DMS153 treated with DMSO at 0.1 percent for 48 hours (cell line): Measurements from ENCODE around the gene NEGR1.

Source experiments
- DNase-seq: peaks from one replicate; lab custom pipeline; 2025; ENCODE audit not compliant: unreplicated experiment; lab: John Stamatoyannopoulos, UW

The NEGR1 gene

GRCh38 chr1:71717186-71717585 lies 565.2 kb downstream of the NEGR1 start:
- no peak for DNase-seq

GRCh38 chr1:71711456-71711855 lies 570.9 kb downstream of the NEGR1 start:
- no peak for DNase-seq

GRCh38 chr1:71706029-71706671 lies 576.2 kb downstream of the NEGR1 start:
- DNase-seq: no peak

- no peak for DNase-seq
Measured at GRCh38 chr1:71698186-71698585, 584.2 kb downstream of the NEGR1 start.

- DNase-seq: no peak
Measured at GRCh38 chr1:71695821-71696220, 586.5 kb downstream of the NEGR1 start.

- no peak for DNase-seq
Measured at GRCh38 chr1:71695084-71695483, 587.3 kb downstream of the NEGR1 start.

- DNase-seq: no peak
Measured at GRCh38 chr1:71693581-71693980, 588.8 kb downstream of the NEGR1 start.

- DNase-seq: no peak
Measured at GRCh38 chr1:71689635-71690034, 592.7 kb downstream of the NEGR1 start.

GRCh38 chr1:71687376-71687775 lies 595.0 kb downstream of the NEGR1 start:
- no peak for DNase-seq

GRCh38 chr1:71676979-71677925 lies 605.1 kb downstream of the NEGR1 start:
- DNase-seq: no peak

GRCh38 chr1:71668065-71668464 lies 614.3 kb downstream of the NEGR1 start:
- DNase-seq: peak; percentile 67

GRCh38 chr1:71667216-71667615 lies 615.1 kb downstream of the NEGR1 start:
- DNase-seq: peak; percentile 69

GRCh38 chr1:71666609-71667008 lies 615.7 kb downstream of the NEGR1 start:
- no peak for DNase-seq

GRCh38 chr1:71660411-71660810 lies 621.9 kb downstream of the NEGR1 start:
- no peak for DNase-seq

- DNase-seq: no peak
Measured at GRCh38 chr1:71657891-71658679, 624.3 kb downstream of the NEGR1 start.

- no peak for DNase-seq
Measured at GRCh38 chr1:71656902-71657301, 625.4 kb downstream of the NEGR1 start.

GRCh38 chr1:71655604-71656003 lies 626.7 kb downstream of the NEGR1 start:
- DNase-seq: no peak

GRCh38 chr1:71653952-71654351 lies 628.4 kb downstream of the NEGR1 start:
- no peak for DNase-seq

- no peak for DNase-seq
Measured at GRCh38 chr1:71651214-71651613, 631.1 kb downstream of the NEGR1 start.

- no peak for DNase-seq
Measured at GRCh38 chr1:71650119-71650518, 632.2 kb downstream of the NEGR1 start.

GRCh38 chr1:71649608-71650007 lies 632.7 kb downstream of the NEGR1 start:
- DNase-seq: no peak
